DMS114 treated with DMSO at 0.1 percent for 48 hours (cell line): ENCODE results near the gene TNS1.

Source experiments
- DNase-seq: peaks from one replicate; lab custom pipeline; 2025; ENCODE audit not compliant: unreplicated experiment; lab: John Stamatoyannopoulos, UW

The TNS1 gene

DNA sequence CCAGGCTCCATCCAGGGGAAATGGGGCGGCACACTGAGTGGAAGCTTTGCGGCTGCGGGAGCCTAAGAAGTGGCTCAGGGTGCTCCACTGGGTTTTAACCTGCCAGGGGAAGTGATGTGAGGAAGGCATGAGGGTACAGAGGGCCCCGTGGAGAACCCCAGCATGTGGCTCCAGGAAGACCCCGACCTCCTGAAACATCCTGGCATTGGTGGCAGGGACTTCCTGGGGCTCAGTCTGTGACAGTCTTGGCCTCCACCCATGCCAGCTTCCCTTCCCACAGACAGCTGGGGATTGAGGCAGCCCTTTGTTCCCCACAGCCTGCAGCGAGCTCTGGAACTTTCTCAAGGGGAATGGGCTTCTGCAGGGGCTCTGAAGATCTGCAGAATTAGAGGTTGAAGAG, 146.6 kb downstream of the TNS1 start:
- no peak for DNase-seq

GRCh38 chr2:217854684-217855420, 147.9 kb downstream of the TNS1 start:
- no peak for DNase-seq

- no peak for DNase-seq
Observed at GRCh38 chr2:217853961-217854360, 148.8 kb downstream of the TNS1 start.

- DNase-seq: no peak
Observed at GRCh38 chr2:217853301-217853881, 149.4 kb downstream of the TNS1 start.

- no peak for DNase-seq
Observed at GRCh38 chr2:217852555-217853211, 150.1 kb downstream of the TNS1 start.

DNA sequence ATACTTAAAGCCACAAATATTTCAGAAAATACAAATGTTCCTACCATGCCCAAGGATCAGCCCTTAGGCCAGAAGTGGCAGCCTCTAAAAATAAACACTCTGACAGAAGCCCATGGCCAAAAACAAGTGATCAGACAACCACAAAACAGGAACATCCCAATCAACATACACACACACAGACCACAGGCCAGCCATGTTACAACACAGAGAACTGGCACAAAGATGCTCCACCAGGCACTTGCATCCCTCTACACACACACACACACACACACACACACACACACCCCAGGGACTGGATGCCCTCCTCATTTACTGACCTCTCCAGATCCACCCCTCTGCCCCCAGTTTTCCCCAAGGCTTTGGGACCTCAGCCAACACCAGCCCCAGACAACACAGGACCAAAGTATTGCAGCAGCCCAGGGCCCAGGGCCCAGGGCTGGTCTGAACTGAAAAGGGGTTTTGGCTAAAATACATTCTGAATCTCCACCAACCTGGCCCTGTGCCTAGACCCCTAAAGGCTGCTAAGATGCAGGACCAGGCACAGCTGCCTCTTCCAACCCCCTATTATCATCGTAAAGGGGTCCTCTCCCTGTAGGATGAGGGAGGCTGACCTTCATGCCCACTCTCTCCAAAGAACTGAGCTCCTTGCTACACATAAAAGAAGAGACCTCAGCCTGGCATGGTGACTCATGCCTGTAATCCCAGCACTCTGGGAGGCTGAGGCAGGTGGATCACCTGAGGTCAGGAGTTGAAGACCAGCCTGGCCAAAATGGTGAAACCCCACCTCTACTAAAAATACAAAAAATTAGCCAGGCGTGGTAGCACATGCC, 151.4 kb downstream of the TNS1 start:
- no peak for DNase-seq

- DNase-seq: no peak
Observed at GRCh38 chr2:217849154-217849975, 153.4 kb downstream of the TNS1 start.

DNA sequence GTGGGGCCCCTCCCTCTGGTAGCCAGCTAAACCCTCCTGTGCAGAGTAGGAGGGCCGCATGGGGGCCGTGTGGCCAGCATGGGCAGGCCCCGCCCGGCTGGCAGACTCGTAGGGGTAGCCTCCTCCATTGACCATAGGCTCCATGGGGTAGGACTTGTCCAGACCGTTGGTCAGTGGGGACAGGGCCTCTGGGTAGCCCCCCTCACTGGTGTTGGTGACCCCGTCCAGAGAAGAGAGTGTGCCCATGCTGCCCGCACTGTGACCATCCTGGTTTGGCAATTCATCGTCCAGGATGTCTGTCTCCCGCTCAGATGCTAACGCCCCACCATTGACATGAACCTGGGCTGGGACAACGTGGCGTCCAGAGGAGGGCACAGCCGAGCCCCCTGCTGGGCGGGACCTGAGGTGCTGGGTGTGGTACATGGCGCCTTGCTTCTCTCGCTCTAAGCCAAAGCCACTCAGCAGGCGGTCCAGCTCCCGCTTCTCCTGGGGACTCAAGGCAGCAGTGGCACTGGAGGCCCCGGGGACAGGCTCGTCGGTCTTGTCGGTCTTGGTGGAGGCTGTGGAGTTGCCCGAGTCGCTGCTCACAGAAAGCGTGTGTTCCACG, 154.3 kb downstream of the TNS1 start:
- no peak for DNase-seq

GRCh38 chr2:217847552-217848350, 155.0 kb downstream of the TNS1 start:
- DNase-seq: no peak

DNA sequence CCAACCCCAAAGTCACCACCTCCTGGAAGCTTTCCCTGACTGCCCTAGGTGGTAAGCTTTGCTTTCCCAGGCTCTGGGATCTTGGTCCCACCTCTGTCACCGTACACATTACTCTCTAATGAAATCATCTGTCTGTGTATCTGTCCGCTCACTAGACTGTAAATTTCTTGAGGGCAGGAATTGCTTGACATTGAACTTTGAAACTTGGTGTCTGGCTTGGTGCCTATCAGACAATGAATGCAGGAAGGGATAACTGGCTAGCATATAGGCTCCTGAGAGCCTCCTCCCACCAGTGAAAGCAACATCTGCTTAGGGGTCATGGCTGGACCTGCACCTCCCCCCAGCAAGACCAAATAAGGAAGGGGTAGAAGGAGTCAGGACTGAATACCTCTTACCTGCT, 155.7 kb downstream of the TNS1 start:
- DNase-seq: no peak

DNA sequence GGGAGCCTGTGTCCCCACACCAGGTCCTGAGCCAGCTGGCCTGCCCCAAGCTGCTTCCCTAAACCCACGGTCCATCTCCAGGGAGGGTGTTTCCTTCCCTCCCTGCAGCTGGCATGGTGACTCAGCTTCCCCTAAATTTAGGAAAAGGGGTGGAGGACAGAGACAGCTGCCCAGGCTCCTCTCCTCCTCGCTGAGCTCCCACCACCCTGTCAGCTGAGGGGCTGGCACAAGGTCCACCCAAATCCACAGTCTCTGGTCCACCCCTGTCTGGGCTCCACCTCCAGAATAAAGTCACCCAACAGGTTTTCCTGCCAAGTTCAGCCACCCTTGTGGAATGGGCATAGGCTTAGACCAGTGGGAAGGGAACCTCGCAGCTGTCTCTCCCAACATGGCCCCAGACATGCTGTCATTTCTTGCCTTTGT, 156.5 kb downstream of the TNS1 start:
- DNase-seq: no peak

DNA sequence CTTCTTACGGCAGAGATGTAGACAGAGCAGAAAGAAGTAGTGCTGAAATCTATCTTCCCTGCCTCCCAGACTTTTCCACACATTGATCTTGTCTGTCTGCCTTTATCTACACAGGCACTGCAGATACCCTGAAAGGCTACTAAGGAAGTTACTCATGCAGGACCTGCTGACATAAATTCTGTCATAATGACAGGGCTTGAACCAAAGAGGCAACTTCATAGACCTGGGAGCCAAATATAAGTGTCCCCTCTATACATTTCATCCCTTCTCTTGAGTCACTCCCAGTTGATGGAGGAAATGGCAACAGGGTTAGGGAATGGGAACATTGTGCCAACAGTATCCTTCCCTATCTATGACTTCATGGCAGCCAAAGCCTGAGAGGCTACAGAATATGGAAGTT, 157.5 kb downstream of the TNS1 start:
- no peak for DNase-seq

GRCh38 chr2:217844696-217845095, 158.1 kb downstream of the TNS1 start:
- no peak for DNase-seq

- no peak for DNase-seq
Observed at GRCh38 chr2:217843324-217843723, 159.5 kb downstream of the TNS1 start.

DNA sequence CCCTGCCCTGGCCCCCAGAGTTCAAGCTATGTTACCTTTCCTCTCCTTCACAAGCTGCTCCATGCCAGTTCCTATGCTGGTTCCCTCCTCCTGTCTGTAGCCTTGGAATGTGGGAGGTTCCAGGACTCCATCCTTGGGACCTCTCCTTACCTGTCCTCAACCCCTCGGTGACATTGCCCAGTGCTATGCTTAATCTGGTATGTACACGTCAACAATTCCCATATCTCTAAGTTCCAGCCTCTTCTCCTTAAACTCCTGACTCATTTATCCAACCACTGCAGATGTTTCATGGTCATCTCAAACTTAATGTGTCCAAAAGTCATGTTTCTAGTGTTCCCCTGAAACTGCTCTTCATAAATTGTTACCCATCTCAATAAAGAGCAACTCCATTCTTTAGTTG, 160.8 kb downstream of the TNS1 start:
- DNase-seq: no peak

GRCh38 chr2:217840522-217840921, 162.3 kb downstream of the TNS1 start:
- no peak for DNase-seq

DNA sequence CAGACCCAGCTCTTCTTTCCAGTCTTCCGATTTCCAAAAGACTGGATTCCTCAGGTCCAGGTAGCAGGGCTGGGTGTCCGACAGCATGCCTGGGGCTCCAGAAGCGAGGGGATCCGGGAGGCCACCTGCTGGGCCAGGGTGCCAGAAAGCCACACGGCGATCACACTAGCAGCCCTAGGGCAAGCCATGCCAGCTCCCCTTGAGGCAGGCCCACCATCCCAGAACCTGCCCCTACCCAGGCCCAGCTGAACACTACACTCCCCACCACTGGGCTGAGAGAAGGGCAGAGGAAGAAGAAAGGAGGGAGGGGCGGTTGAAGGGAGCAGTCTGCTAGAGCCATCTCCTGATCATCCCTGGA, 163.1 kb downstream of the TNS1 start:
- no peak for DNase-seq

DNA sequence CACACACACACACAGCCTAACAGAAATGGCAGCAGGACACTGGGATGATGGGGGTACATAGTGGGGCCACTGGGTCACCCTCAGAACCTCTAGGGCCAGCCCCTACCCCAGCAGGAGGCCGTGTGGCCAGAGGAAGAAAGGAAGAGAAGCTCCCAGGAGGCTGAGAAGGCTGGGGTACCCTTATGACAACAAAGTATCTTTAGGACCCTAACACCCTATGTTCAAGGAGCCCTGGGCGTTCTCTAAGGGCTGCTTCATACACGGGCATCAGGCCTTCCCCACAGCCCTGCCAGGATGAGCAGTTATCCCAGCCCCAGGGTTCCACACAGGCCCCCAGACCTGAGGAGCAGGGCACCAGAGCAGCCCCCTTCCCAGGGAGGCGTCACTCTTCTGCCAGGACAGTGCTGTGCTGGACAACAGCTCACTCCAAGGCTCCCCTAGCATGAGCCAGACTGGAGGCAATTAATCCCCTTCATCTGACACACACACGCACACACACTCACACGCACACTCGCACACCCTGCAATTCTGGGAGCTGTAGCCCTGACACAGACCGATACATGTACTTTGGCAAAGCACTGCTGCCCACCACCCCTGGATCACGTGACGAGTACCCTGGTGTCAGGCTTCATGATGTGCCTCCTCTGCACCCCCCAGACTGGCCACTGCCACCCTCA, 163.6 kb downstream of the TNS1 start:
- DNase-seq: no peak

DNA sequence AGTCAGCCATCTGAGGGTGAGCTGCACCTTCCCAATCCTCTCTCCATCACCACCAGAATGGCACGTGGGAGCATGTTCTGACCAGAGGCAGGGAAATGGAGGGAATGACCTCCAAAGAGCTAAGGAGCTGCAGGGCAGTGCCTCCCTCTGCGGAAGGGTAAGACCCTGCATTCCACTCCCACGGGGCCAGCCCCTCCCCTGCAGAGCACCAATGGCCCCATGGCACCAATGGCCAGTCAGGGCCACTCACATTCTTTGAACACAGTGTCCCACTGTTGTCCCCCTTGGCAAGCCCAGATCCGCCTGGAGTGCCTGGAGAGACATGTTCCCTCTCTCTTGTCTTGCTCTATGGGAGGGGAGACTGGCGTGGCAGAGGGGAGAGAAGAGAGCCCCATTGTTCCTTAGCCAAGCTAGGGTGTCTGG, 164.4 kb downstream of the TNS1 start:
- DNase-seq: no peak
